Liver (tissue), 9 donors: ENCODE measurements around the gene TTC39A. TPM values are rescaled to one million over a fixed set of nuclear protein-coding genes. Genes with fewer than 3 reads are reported as not detected.

Experiments used
- DNase-seq: peaks from one replicate; pipeline ENCODE4 v3.0.0-alpha.2; 2017; ENCODE audit warnings: low spot score
- H3K27ac ChIP-seq, 2 donors: one replicate each; pipeline ENCODE4 v1.7.0; 2013; ENCODE audit warnings: inconsistent platforms in 2 of 2, low read length in 2 of 2, control low read depth in 1 of 2, low read depth in 1 of 2, mild to moderate bottlenecking in 1 of 2
- H3K27me3 ChIP-seq, 4 donors: one replicate each; pipeline versions ENCODE4 v1.6.1 to v1.7.0; 2013; ENCODE audit warnings: low read length in 3 of 4, inconsistent platforms in 1 of 4, mild to moderate bottlenecking in 1 of 4, moderate library complexity in 1 of 4; ENCODE audit not compliant: control insufficient read depth in 4 of 4, insufficient read depth in 4 of 4
- H3K36me3 ChIP-seq, 4 donors: one replicate each; pipeline versions ENCODE4 v1.6.1 to v1.7.0; 2013; ENCODE audit warnings: low read length in 3 of 4, mild to moderate bottlenecking in 3 of 4, low read depth in 1 of 4, moderate library complexity in 1 of 4; ENCODE audit not compliant: control insufficient read depth in 4 of 4, insufficient read depth in 3 of 4
- H3K4me1 ChIP-seq, 4 donors: one replicate each; pipeline versions ENCODE4 v1.6.1 to v1.7.0; 2013; ENCODE audit warnings: low read length in 3 of 4, mild to moderate bottlenecking in 3 of 4, moderate library complexity in 1 of 4; ENCODE audit not compliant: control insufficient read depth in 4 of 4, insufficient read depth in 4 of 4
- H3K4me3 ChIP-seq, 3 donors: one replicate each; pipeline versions ENCODE4 v1.6.1 to v1.7.0; 2013; ENCODE audit warnings: low read length in 3 of 3, control low read depth in 1 of 3, low read depth in 1 of 3, mild to moderate bottlenecking in 1 of 3
- H3K9ac ChIP-seq, 2 donors: one replicate each; pipeline ENCODE4 v1.7.0; 2013; ENCODE audit warnings: low read length in 2 of 2, mild to moderate bottlenecking in 2 of 2, moderate library complexity in 2 of 2, control low read depth in 1 of 2, low read depth in 1 of 2
- H3K9me3 ChIP-seq, 4 donors: one replicate each; pipeline versions ENCODE4 v1.6.1 to v1.7.0; 2013; ENCODE audit warnings: low read length in 3 of 4; ENCODE audit not compliant: control insufficient read depth in 4 of 4
- EGR1 ChIP-seq, 2 donors: IDR thresholded peaks; 2 replicates each; pipeline ENCODE4 v1.6.1; 2016 to 2018; ENCODE audit warnings: antibody characterized with exemption in 2 of 2, low read depth in 2 of 2
- FOXA1 ChIP-seq: IDR thresholded peaks from 2 replicates; pipeline ENCODE4 v1.6.1; 2016; ENCODE audit warnings: antibody characterized with exemption
- FOXA2 ChIP-seq: IDR thresholded peaks from 2 replicates; pipeline ENCODE4 v1.6.1; 2016; ENCODE audit warnings: antibody characterized with exemption
- GABPA ChIP-seq, 2 donors: IDR thresholded peaks in 1 of 2; conservative IDR thresholded peaks in 1 of 2; 2 replicates each; pipeline ENCODE4 v1.6.1; 2016; ENCODE audit warnings: antibody characterized with exemption in 2 of 2, mild to moderate bottlenecking in 1 of 2, moderate library complexity in 1 of 2
- HNF4A ChIP-seq, 2 donors: conservative IDR thresholded peaks; 2 replicates each; pipeline ENCODE4 v1.6.1; 2016; ENCODE audit warnings: antibody characterized with exemption in 2 of 2, mild to moderate bottlenecking in 2 of 2
- HNF4G ChIP-seq: IDR thresholded peaks from 2 replicates; pipeline ENCODE4 v1.6.1; 2016; ENCODE audit warnings: antibody characterized with exemption
- JUND ChIP-seq, 2 donors: IDR thresholded peaks; 2 replicates each; pipeline ENCODE4 v1.6.1; 2016; ENCODE audit warnings: antibody characterized with exemption in 2 of 2
- NR2F2 ChIP-seq: IDR thresholded peaks from 2 replicates; pipeline ENCODE4 v1.6.1; 2016; ENCODE audit warnings: antibody characterized with exemption
- RAD21 ChIP-seq, 2 donors: IDR thresholded peaks; 2 replicates each; pipeline ENCODE4 v1.6.1; 2016; ENCODE audit warnings: antibody characterized with exemption in 2 of 2, mild to moderate bottlenecking in 2 of 2
- RXRA ChIP-seq, 2 donors: IDR thresholded peaks; 2 replicates each; pipeline ENCODE4 v1.6.1; 2017 to 2018; ENCODE audit warnings: antibody characterized with exemption in 2 of 2, mild to moderate bottlenecking in 1 of 2
- SP1 ChIP-seq: IDR thresholded peaks from 2 replicates; pipeline ENCODE4 v1.6.1; 2018; ENCODE audit warnings: antibody characterized with exemption, mild to moderate bottlenecking
- TAF1 ChIP-seq: conservative IDR thresholded peaks from 2 replicates; pipeline ENCODE4 v1.6.1; 2016; ENCODE audit warnings: antibody characterized with exemption, mild to moderate bottlenecking
- YY1 ChIP-seq: IDR thresholded peaks from 2 replicates; pipeline ENCODE4 v1.6.1; 2016; ENCODE audit warnings: antibody characterized with exemption, mild to moderate bottlenecking
- WGBS: extraction: QIAGEN DNeasy Blood & Tissue Kit; methylation state at CpG from one replicate; pipeline ENCODE4 v1.1.7; 2013; 5-methylcytosine and 5-hydroxymethylcytosine counted together
- polyA plus RNA-seq, 2 donors: library from polyadenylated mRNA; stranded (reverse) in 1 of 2; unstranded in 1 of 2; fragments of 200-250 nt in 1 of 2; fragments of >200 nt in 1 of 2; fragmentation: Nextera tagmentation in 1 of 2; extraction: Ambion mirVana in 1 of 2; gene quantifications; one replicate each; pipeline versions ENCODE4 v1.2.1 to v1.2.3, GENCODE V29; 2013 to 2015
- total RNA-seq, 2 donors: library from RNA; depleted of rRNA; stranded (reverse); fragments of >200 nt; gene quantifications; one replicate each; pipeline ENCODE4 v1.2.3, GENCODE V29; 2014
- TF ChIP-seq, protein P1 (sequence below): fragments of 150-350 bp; IDR thresholded peaks from 2 replicates; pipeline ENCODE4 v1.5.1; 2017; ENCODE audit warnings: improper control_type of control experiment, low read depth, low read length; ENCODE audit not compliant: missing input control
- TF ChIP-seq, protein P2 (sequence below): IDR thresholded peaks from 2 replicates; pipeline ENCODE4 v1.6.1; 2016; ENCODE audit warnings: antibody characterized with exemption
- TF ChIP-seq, protein P3 (sequence below): IDR thresholded peaks from 2 replicates; pipeline ENCODE4 v1.6.1; 2016; ENCODE audit warnings: antibody characterized with exemption, mild to moderate bottlenecking
- TF ChIP-seq, protein P4 (sequence below): IDR thresholded peaks from 2 replicates; pipeline ENCODE4 v1.6.1; 2016; ENCODE audit warnings: antibody characterized with exemption
- TF ChIP-seq, protein P5 (sequence below): IDR thresholded peaks from 2 replicates; pipeline ENCODE4 v1.6.1; 2016; ENCODE audit warnings: antibody characterized with exemption
- donor health status: healthy.
- donor health status: healthy.
- donor health status: healthy.
- donor health status: healthy.
- donor health status: healthy.

The TTC39A gene
- total and polyA plus RNA-seq, 4 donors, result 0.32 to 1.9 (median 1.4) TPM

DNA sequence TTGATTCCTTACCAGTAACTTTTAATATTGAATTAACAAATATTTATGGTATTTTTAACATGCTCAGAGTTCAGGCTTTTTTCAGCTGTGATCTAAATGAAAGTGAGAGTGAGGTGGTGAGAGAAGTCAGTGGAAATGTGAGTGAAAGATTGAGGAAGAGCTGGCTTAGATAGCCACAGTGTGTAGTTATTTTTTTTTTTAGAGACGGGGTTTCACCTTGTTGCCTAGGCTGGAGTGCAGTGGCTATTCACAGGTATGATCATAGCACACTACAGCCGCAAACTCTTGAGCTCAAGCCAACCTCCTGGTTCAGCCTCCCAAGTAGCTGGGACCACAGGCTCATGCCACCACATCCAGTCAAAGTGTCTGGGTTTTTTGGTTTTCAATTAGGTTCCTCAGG, 83.3 kb downstream of the TTC39A start:
- H3K4me3 ChIP-seq, result no peak overlapping the region
- H3K9ac ChIP-seq, result no peak overlapping the region
- H3K36me3 ChIP-seq, result no peaks in the 10 kb centered on the region
- H3K4me1 ChIP-seq, result peaks cover 3 to 16% (median 7%) of the 10 kb centered on the region in 4 donors
- WGBS, result 82% methylated on average over 2 of the region's 2 CpGs
- H3K9me3 ChIP-seq, result no peaks in the 10 kb centered on the region
- no peaks in the 10 kb centered on the region for H3K27me3 ChIP-seq
- TF ChIP-seq FOXA1 (no peak), YY1 (no peak), HNF4G (no peak), FOXA2 (no peak), GABPA (IDR thresholded peaks at IDR 0.05 in 1 of 2, conservative IDR thresholded peaks at IDR 0.05 in 1 of 2) (no peak), RXRA (IDR thresholded peaks at IDR 0.05) (no peak), NR2F2 (no peak), JUND (IDR thresholded peaks at IDR 0.05) (no peak), HNF4A (conservative IDR thresholded peaks at IDR 0.05) (no peak), RAD21 (IDR thresholded peaks at IDR 0.05) (no peak), EGR1 (IDR thresholded peaks at IDR 0.05; ENCODE audit: low read depth in 2 of 2) (no peak)
- TF ChIP-seq, protein P1, sequence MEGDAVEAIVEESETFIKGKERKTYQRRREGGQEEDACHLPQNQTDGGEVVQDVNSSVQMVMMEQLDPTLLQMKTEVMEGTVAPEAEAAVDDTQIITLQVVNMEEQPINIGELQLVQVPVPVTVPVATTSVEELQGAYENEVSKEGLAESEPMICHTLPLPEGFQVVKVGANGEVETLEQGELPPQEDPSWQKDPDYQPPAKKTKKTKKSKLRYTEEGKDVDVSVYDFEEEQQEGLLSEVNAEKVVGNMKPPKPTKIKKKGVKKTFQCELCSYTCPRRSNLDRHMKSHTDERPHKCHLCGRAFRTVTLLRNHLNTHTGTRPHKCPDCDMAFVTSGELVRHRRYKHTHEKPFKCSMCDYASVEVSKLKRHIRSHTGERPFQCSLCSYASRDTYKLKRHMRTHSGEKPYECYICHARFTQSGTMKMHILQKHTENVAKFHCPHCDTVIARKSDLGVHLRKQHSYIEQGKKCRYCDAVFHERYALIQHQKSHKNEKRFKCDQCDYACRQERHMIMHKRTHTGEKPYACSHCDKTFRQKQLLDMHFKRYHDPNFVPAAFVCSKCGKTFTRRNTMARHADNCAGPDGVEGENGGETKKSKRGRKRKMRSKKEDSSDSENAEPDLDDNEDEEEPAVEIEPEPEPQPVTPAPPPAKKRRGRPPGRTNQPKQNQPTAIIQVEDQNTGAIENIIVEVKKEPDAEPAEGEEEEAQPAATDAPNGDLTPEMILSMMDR, result no peak
- TF ChIP-seq, protein P2, sequence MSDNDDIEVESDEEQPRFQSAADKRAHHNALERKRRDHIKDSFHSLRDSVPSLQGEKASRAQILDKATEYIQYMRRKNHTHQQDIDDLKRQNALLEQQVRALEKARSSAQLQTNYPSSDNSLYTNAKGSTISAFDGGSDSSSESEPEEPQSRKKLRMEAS, result no peak
- TF ChIP-seq, protein P3, sequence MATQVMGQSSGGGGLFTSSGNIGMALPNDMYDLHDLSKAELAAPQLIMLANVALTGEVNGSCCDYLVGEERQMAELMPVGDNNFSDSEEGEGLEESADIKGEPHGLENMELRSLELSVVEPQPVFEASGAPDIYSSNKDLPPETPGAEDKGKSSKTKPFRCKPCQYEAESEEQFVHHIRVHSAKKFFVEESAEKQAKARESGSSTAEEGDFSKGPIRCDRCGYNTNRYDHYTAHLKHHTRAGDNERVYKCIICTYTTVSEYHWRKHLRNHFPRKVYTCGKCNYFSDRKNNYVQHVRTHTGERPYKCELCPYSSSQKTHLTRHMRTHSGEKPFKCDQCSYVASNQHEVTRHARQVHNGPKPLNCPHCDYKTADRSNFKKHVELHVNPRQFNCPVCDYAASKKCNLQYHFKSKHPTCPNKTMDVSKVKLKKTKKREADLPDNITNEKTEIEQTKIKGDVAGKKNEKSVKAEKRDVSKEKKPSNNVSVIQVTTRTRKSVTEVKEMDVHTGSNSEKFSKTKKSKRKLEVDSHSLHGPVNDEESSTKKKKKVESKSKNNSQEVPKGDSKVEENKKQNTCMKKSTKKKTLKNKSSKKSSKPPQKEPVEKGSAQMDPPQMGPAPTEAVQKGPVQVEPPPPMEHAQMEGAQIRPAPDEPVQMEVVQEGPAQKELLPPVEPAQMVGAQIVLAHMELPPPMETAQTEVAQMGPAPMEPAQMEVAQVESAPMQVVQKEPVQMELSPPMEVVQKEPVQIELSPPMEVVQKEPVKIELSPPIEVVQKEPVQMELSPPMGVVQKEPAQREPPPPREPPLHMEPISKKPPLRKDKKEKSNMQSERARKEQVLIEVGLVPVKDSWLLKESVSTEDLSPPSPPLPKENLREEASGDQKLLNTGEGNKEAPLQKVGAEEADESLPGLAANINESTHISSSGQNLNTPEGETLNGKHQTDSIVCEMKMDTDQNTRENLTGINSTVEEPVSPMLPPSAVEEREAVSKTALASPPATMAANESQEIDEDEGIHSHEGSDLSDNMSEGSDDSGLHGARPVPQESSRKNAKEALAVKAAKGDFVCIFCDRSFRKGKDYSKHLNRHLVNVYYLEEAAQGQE, result no peak
- TF ChIP-seq, protein P4, sequence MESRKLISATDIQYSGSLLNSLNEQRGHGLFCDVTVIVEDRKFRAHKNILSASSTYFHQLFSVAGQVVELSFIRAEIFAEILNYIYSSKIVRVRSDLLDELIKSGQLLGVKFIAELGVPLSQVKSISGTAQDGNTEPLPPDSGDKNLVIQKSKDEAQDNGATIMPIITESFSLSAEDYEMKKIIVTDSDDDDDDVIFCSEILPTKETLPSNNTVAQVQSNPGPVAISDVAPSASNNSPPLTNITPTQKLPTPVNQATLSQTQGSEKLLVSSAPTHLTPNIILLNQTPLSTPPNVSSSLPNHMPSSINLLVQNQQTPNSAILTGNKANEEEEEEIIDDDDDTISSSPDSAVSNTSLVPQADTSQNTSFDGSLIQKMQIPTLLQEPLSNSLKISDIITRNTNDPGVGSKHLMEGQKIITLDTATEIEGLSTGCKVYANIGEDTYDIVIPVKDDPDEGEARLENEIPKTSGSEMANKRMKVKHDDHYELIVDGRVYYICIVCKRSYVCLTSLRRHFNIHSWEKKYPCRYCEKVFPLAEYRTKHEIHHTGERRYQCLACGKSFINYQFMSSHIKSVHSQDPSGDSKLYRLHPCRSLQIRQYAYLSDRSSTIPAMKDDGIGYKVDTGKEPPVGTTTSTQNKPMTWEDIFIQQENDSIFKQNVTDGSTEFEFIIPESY, result no peak
- TF ChIP-seq, protein P5, sequence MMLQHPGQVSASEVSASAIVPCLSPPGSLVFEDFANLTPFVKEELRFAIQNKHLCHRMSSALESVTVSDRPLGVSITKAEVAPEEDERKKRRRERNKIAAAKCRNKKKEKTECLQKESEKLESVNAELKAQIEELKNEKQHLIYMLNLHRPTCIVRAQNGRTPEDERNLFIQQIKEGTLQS, result no peak
- no peak overlapping the region for H3K27ac ChIP-seq
- DNase-seq, result no peak

DNA sequence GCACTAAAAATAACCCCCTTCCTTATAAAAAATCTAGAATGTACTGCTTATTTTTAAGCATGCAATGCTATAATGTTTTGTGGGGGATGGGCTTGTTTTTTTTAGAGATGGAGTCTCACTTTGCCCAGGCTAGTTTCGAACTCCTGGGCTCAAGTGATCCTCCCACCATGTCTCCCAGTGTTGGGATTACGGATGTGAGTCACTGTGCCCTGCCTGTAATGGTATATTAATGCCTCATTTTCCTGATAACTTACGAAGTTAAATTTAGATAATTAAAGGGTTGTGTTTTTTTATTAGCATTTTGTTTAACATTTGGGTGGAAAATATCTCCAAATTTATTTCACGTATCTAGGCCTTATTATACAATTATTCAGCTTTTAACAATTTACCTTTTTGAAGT, 87.8 kb downstream of the TTC39A start:
- Histone ChIP-seq H3K36me3 (no peaks in the 10 kb centered on the region), H3K27ac (no peak overlapping the region), H3K27me3 (no peaks in the 10 kb centered on the region), H3K4me1 (peaks cover 4 to 41% (median 25%) of the 10 kb centered on the region in 4 donors), H3K9ac (no peak overlapping the region), H3K4me3 (no peak overlapping the region), H3K9me3 (no peaks in the 10 kb centered on the region)
- DNase-seq, result no peak
- TF ChIP-seq TAF1 (no peak), FOXA1 (no peak), EGR1 (IDR thresholded peaks at IDR 0.05; ENCODE audit: low read depth in 2 of 2) (no peak), SP1 (no peak), HNF4G (no peak), HNF4A (conservative IDR thresholded peaks at IDR 0.05) (no peak)
- TF ChIP-seq, protein P5, result no peak
- TF ChIP-seq, protein P3, result no peak
- TF ChIP-seq, protein P1, result no peak
- WGBS, result 94% methylated on average over 4 of the region's 4 CpGs
